ENCODE measurements around the gene CBY3.

DNA sequence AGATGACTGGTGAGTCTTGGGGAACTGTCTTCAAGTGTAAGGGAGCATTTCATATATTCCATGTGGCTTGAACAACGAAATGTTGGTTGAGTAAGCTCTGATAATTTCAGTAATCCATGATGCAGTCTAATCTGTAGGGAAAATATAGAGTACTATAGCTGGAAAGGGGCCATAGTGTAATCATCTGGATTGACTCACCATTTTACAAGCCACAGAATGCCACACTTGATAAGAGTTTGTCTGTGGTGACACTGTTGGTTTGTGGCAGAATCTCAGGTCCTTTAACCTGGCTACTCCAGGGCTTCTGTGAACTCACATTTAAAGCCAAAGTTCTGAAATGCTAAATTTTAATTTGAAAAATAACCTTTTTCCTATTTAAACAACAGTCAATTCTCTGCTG, 35.5 kb upstream of the CBY3 start:
- TF ChIP-seq, protein P1, sequence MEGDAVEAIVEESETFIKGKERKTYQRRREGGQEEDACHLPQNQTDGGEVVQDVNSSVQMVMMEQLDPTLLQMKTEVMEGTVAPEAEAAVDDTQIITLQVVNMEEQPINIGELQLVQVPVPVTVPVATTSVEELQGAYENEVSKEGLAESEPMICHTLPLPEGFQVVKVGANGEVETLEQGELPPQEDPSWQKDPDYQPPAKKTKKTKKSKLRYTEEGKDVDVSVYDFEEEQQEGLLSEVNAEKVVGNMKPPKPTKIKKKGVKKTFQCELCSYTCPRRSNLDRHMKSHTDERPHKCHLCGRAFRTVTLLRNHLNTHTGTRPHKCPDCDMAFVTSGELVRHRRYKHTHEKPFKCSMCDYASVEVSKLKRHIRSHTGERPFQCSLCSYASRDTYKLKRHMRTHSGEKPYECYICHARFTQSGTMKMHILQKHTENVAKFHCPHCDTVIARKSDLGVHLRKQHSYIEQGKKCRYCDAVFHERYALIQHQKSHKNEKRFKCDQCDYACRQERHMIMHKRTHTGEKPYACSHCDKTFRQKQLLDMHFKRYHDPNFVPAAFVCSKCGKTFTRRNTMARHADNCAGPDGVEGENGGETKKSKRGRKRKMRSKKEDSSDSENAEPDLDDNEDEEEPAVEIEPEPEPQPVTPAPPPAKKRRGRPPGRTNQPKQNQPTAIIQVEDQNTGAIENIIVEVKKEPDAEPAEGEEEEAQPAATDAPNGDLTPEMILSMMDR (IDR thresholded peaks at IDR 0.05) = no peak
- no peak for TF ChIP-seq POLR2A (IDR thresholded peaks at IDR 0.05)
